HG03558 (cell line): ENCODE data around the gene ZRANB2.
A peak's percentile ranks its signal among the peaks of the same experiment; 100 is the strongest.

Source experiments
- ATAC-seq: cut with Tn5 transposase; IDR thresholded peaks from one replicate; pipeline ENCODE4 v1.9.1; 2021; ENCODE audit warnings: moderate number of reproducible peaks; ENCODE audit not compliant: unreplicated experiment; ENCODE audit errors: extremely low read depth

The ZRANB2 gene

GRCh38 chr1:71071720-71072119 lies 9.1 kb downstream of the ZRANB2 start:
- no peak for ATAC-seq

DNA sequence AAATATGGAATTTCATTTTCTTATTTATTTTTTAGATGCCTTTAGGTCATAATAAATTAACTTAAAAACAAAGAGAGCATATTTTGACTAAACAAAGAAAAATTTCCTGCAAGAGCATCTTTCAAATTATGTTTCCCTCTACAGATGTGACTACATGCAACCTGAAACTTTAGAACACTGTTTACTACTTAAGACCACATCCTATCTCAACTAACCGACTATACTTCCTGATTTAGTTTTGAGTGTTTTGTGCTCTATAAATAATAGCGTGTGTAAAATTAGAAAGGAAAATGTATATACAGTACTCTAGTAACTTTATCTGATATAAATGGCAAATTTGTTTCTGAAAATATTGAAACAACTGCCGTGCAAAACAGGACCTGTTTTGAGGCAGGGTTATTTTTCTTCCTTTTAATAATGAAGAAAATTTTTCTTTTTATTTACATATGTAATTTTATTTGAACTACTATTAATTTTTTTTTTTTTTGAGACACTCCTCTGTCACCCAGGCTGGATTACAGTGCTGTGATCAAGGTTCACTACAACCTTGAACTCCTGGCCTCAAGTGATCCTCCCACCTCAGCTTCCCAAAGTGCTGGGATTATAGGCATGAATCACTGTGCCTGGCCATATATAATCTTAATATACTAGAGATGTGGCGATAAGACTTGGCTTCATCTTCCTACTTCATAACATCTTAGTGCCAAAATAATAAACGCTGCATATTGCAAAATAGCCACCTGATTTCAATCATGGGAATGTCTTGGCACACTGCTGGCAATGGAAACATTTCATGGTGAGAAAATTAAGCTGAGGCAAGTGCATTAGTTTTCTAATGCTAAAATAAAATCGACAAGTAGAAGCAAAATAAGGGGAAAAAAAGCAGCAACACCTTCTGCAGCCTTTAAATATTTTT lies 12.3 kb downstream of the ZRANB2 start:
- ATAC-seq: peak; percentile 51

DNA sequence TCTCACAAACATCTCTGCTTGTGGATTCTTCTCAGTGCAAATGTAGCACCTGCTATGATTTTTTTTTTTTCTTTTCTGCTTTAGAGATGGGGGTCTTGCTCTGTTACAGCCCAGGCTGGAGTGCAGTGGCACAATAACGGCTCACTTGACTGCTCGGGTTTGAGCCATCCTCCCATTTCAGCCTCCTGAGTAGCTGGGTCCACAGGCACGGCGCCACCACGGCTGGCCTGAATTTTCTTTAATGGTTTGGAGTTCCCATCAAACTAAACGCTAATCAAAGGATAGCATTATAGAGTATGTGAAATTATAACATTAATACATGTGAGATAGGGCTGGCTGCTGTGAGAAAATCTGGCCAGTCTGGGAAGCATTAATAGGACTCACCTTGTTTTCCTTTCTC lies 26.0 kb downstream of the ZRANB2 start:
- no peak for ATAC-seq

- ATAC-seq: no peak
Measured at GRCh38 chr1:71054281-71054731, 26.5 kb downstream of the ZRANB2 start.

DNA sequence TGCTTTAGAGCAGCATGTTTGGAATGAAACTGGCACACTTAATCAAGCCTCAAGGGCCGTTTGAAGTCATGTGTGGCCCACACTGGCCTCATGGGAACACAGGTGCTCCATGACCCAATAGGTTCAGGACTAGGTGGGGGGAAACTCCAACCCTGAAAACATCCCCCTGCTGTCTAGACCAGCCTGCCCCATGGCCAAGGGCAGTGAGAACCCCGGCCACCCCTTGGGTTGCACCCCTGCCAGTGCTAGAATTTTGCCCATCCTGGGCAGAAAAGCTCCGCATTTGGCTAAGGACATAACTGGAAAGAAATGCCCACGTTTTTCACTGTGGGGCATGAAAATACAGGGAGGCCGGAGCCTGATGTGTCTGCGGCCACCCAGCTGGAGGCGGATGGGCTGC lies 27.1 kb downstream of the ZRANB2 start:
- ATAC-seq: no peak

- ATAC-seq: no peak
Measured at GRCh38 chr1:71053146-71053545, 27.7 kb downstream of the ZRANB2 start.

GRCh38 chr1:71049951-71050598 lies 30.8 kb downstream of the ZRANB2 start:
- peak; percentile 70 for ATAC-seq

GRCh38 chr1:71047635-71048607 lies 32.9 kb downstream of the ZRANB2 start, which contains the start of gene PTGER3:
PTGER3 (minus strand) TSS chr1:71047816; CDS start chr1:71047577, 239 bp downstream.
- ATAC-seq: no peak

GRCh38 chr1:71046891-71047634 lies 33.8 kb downstream of the ZRANB2 start:
- ATAC-seq: no peak

DNA sequence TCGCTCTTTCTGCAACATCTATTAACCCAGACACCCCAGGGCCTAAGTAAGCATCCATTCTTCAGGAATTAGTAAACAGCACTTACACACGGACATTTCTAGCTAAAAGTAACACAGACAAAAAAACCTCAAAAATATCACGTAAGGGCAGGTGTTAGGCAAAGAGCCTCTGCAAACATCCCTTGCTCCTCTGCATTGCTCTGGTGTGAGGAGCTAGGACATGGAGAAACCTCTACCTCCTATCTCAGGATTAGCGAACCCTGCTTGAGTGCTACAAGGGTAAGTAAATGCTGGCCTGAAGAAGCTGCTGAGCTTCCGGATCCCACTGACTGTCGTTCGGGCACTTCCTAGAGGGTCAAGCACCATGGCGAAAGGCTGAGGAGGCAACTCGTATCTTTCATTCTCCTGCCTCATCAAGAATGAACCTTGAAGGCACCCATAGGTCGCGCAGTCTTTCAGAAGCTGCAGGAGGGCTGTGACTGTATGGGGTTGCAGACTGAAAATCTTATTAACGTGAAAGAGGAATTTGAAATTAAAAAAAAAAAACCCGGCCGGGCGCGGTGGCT lies 35.3 kb downstream of the ZRANB2 start:
- ATAC-seq: no peak

DNA sequence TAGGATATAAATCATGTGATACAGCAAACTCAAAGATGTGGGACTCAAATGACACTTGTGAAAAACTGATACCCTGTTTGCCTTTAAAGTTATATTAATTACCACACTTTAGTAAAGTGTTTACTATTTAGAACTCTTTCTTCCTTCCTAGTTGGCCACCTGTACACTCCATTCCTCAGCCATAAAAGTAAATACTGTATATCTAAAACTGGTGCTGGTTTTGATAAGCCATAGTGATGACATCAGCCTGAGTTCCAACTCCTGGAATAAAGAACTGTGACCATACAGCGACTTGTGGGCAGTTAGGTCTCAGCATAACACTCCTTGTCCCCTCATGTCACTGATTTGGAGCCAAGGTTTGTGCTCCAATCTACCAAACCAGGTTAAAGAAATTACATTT lies 36.0 kb downstream of the ZRANB2 start:
- no peak for ATAC-seq

- no peak for ATAC-seq
Measured at GRCh38 chr1:71043065-71043464, 37.8 kb downstream of the ZRANB2 start.

- ATAC-seq: no peak
Measured at GRCh38 chr1:71041806-71042205, 39.0 kb downstream of the ZRANB2 start.

DNA sequence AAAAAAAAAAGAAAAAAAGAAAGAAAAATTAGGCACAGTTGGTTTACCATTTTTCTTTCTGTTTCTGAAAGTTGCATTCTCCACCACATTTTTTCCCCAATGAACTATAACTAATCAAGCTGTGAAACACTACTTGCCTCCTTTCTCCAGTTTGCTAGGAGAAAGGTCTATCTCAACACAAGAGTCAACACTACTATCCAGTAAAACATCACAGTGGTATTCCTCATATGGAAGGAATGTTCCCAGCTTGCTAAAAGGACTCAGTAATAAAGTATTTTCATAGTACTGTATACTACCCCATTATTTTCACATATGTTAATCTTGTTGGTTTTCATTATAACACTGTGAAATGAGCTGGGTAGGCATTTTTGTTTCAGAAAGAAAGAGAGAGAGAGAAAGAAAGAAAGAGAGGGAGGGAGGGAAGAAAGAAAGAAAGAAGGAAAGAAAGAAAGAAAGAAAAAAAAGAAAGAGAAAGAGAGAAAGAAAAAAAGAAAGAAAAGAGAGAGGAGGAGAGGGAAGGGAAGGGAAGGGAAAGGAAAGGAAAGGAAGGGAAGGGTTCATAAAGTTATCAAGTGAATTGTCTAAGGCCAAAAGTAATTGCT lies 41.1 kb downstream of the ZRANB2 start:
- ATAC-seq: no peak

DNA sequence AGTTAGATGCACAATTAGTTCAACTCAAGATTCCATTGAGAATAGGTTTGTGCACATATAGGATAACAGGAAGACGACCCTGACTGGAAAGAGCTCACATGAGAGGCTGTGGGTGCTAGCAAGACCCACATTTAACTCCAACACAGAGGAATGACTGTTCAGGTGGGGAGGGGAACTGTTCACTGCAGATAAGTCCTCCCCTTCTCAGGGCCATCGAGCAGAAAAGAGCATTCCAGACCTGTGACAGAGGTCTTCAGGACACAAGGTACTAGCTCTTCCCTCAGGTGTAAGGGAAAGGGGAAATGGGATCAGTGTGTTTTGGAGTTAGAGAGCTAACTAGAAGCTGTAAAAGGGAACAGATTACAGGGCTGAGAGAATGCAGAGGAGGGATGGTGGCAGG lies 41.9 kb downstream of the ZRANB2 start:
- no peak for ATAC-seq

GRCh38 chr1:71037829-71038620 lies 42.8 kb downstream of the ZRANB2 start:
- ATAC-seq: no peak

DNA sequence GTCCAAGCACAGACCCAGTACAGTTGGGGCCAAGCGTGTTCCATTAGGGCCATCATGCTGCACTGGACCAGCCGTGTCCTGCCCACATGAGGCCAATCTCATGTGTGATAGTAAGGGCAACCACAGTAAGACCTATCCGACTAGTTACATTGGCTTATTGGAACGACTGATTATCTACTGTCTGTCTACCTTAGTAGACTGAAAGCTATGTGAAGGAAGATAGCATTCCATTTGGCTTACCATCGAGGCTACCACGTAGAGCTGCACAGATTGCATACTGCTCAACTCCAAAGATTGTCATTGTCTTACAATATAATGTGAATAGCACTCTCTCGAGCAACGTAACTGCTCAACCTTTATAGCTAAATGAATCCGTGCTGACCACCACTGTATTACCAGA lies 43.8 kb downstream of the ZRANB2 start:
- ATAC-seq: no peak

- no peak for ATAC-seq
Measured at GRCh38 chr1:71033136-71033535, 47.7 kb downstream of the ZRANB2 start.
